Tibial artery (tissue), 4 donors: ENCODE results near the gene ACVR1.

Experiments used
- DNase-seq, 2 donors: peaks; one replicate each; pipeline ENCODE4 v3.0.0-alpha.2; 2019
- H3K27ac ChIP-seq, 2 donors: fragments of 200-600 bp; sonication (generic) in 1 of 2; 1 replicate in 1 of 2; 2 replicates in 1 of 2; pipeline ENCODE4 v1.5.1; 2018 to 2019; ENCODE audit warnings: mild to moderate bottlenecking in 1 of 2
- H3K27me3 ChIP-seq, 2 donors: fragments of 200-600 bp; sonication (generic) in 1 of 2; one replicate each; pipeline versions ENCODE4 v1.5.1 to v1.6.0; 2016 to 2019
- H3K36me3 ChIP-seq, 3 donors: fragments of 200-600 bp; sonication (generic) in 2 of 3; one replicate each; pipeline ENCODE4 v1.5.1; 2016 to 2019; ENCODE audit warnings: mild to moderate bottlenecking in 2 of 3
- H3K4me1 ChIP-seq, 4 donors: fragments of 200-600 bp; sonication (generic) in 2 of 4; 1 replicate in 3 of 4; 2 replicates in 1 of 4; pipeline ENCODE4 v1.5.1; 2016 to 2019
- H3K4me3 ChIP-seq, 2 donors: fragments of 200-600 bp; sonication (generic) in 1 of 2; 1 replicate in 1 of 2; 2 replicates in 1 of 2; pipeline ENCODE4 v1.5.1; 2018 to 2019; ENCODE audit warnings: mild to moderate bottlenecking in 2 of 2
- H3K9me3 ChIP-seq, 3 donors: fragments of 200-600 bp; sonication (generic) in 1 of 3; one replicate each; pipeline ENCODE4 v1.5.1; 2016 to 2019
- CTCF ChIP-seq, 2 experiments: fragments of 200-600 bp in 1 of 2; fragments of 450-650 bp in 1 of 2; IDR thresholded peaks; one replicate each; pipeline ENCODE4 v1.5.1; 2017 to 2019; ENCODE audit warnings: antibody characterized with exemption in 2 of 2, mild to moderate bottlenecking in 1 of 2, moderate library complexity in 1 of 2
- intact Hi-C: fragments of 100-400 bp; cut with DNase I; formaldehyde crosslinking; loops from one replicate; pipeline ENCODE4 v1.15.0; 2023; ENCODE audit warnings: low total_unique reads

The ACVR1 gene

GRCh38 chr2:157853211-157853610, 22.9 kb downstream of the ACVR1 start:
- intact Hi-C loops, result no loop called here
- DNase-seq, result no peak
- no peak overlapping the region for H3K27ac ChIP-seq
- no peaks in the 10 kb centered on the region for H3K9me3 ChIP-seq
- peaks cover 0 to 5% (median 3%) of the 10 kb centered on the region in 3 donors for H3K36me3 ChIP-seq
- H3K27me3 ChIP-seq, result no peaks in the 10 kb centered on the region
- no peak for TF ChIP-seq CTCF (IDR thresholded peaks at IDR 0.05)
- H3K4me1 ChIP-seq, result peaks cover 0 to 24% (median 2%) of the 10 kb centered on the region in 4 donors
- no peak overlapping the region for H3K4me3 ChIP-seq

DNA sequence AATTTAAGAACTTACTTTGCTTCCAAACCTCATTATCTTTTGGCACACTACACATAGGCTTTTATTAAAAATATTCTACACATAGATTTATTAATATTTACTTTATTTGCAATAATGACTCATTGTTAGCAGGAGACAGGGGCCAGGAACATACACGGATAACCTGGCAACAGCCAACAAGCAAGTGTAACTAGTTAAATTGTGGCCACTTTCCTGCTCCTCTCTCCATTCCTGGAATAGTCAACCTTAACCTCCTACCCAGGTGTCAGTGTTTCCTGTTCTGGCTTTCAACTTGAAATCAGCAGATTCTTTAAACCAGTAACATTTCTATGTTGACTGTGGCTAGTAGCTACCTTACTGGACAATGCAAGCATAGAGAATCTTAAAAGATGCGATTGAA, 26.5 kb downstream of the ACVR1 start:
- no peaks in the 10 kb centered on the region for H3K27me3 ChIP-seq
- no peaks in the 10 kb centered on the region for H3K9me3 ChIP-seq
- peaks cover 0 to 15% (median 0%) of the 10 kb centered on the region in 4 donors for H3K4me1 ChIP-seq
- DNase-seq, result no peak
- no peak overlapping the region for H3K27ac ChIP-seq
- H3K36me3 ChIP-seq, result no peaks in the 10 kb centered on the region
- no peak for TF ChIP-seq CTCF (IDR thresholded peaks at IDR 0.05)
- no peak overlapping the region for H3K4me3 ChIP-seq
- intact Hi-C loops, result no loop called here

GRCh38 chr2:157848213-157848612, 27.9 kb downstream of the ACVR1 start:
- Histone ChIP-seq H3K27me3 (no peaks in the 10 kb centered on the region), H3K4me3 (no peak overlapping the region), H3K36me3 (no peaks in the 10 kb centered on the region), H3K9me3 (no peaks in the 10 kb centered on the region), H3K27ac (no peak overlapping the region), H3K4me1 (peaks cover 0 to 29% (median 7%) of the 10 kb centered on the region in 4 donors)
- intact Hi-C loops, result no loop called here
- TF ChIP-seq CTCF (IDR thresholded peaks at IDR 0.05), result no peak
- no peak for DNase-seq

DNA sequence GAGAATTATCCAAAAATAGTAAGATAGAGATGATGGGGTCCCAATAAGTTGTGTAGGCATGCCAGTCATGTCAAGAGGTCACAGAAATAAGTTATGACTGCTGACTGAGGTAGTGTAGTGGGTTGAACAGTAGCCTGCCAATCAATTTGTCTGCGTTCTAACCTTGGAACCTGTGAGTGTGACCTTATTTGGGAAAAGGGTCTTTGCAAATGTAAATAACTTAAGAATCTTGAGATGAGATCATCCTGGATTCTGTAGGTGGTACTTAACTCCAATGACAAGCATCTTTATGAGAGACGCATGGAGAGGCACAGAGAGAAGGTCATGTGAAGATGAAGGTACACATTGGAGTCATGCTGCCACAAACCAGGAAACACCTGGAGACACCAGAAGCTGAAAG, 31.0 kb downstream of the ACVR1 start:
- Histone ChIP-seq H3K27me3 (no peaks in the 10 kb centered on the region), H3K27ac (no peak overlapping the region), H3K4me1 (peaks cover 0 to 47% (median 30%) of the 10 kb centered on the region in 4 donors), H3K4me3 (no peak overlapping the region), H3K9me3 (no peaks in the 10 kb centered on the region), H3K36me3 (no peaks in the 10 kb centered on the region)
- no peak for DNase-seq
- no peak for TF ChIP-seq CTCF (IDR thresholded peaks at IDR 0.05)
- intact Hi-C loops, result no loop called here

DNA sequence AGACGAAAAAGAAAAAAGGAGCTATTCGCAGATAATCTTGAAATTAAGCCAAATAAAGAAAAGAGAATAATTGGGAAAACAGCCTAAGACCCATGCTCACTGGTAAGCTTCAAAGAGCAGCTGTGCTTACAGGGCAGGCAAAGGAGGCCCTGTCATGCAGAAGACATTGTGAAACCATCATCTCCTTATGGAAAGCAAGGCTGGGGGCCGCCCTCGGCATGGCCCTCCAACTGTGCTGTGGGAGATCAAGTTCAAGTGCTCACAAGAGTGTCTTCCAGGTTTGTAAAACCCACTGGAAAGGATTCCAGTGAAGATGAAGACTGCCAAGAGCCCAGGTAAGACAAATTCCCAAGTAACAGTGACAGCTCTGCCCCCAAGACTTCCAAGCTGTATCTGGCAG, 32.2 kb downstream of the ACVR1 start:
- H3K9me3 ChIP-seq, result no peaks in the 10 kb centered on the region
- no peak overlapping the region for H3K4me3 ChIP-seq
- H3K4me1 ChIP-seq, result peaks cover 0 to 57% (median 40%) of the 10 kb centered on the region in 4 donors
- H3K27me3 ChIP-seq, result no peaks in the 10 kb centered on the region
- H3K36me3 ChIP-seq, result no peaks in the 10 kb centered on the region
- no peak for DNase-seq
- no peak for TF ChIP-seq CTCF (IDR thresholded peaks at IDR 0.05)
- H3K27ac ChIP-seq, result no peak overlapping the region
- intact Hi-C loops, result loop anchor here (5.0 kb wide), 1 partner anchor 33 kb away; the partner anchor contains the start of gene ACVR1

DNA sequence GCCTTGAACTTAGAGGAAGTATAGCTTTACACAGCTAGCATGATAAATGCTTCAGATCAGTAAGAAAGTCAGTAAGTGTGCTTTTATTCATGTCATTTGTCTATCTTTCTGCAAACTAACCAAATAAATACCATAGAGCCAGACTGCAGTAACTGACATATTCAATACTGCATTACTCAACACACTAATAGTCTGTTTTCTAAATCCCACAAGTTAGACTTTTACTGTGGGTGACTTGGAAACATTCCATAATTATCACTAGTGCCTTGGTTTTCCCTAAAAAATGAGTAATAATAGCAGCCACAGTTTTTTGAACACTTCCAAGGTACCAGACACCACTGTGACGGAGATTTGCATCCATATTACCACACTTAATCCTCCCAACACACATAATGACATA, 33.0 kb downstream of the ACVR1 start:
- no peaks in the 10 kb centered on the region for H3K9me3 ChIP-seq
- peak overlapping the region in 1 of 2 donors; percentile 65 for H3K27ac ChIP-seq
- DNase-seq, result no peak
- no peaks in the 10 kb centered on the region for H3K36me3 ChIP-seq
- no peaks in the 10 kb centered on the region for H3K27me3 ChIP-seq
- H3K4me1 ChIP-seq, result peaks cover 0 to 66% (median 49%) of the 10 kb centered on the region in 4 donors
- H3K4me3 ChIP-seq, result no peak overlapping the region
- intact Hi-C loops, result loop anchor here (5.0 kb wide), 1 partner anchor 34 kb away; the partner anchor contains the start of gene ACVR1
- TF ChIP-seq CTCF (IDR thresholded peaks at IDR 0.05), result no peak
